ENCODE results near the gene WDR82.

Gene WDR82

GRCh38 chr3:52315006-52315405 lies 36.6 kb upstream of the WDR82 start:
- Histone ChIP-seq H3K9ac (ENCODE audit: low read depth, low read length, poor library complexity, severe bottlenecking) (no peak overlapping the region), H3K79me2 (ENCODE audit: insufficient read depth, low read length) (no peaks in the 10 kb centered on the region)

DNA sequence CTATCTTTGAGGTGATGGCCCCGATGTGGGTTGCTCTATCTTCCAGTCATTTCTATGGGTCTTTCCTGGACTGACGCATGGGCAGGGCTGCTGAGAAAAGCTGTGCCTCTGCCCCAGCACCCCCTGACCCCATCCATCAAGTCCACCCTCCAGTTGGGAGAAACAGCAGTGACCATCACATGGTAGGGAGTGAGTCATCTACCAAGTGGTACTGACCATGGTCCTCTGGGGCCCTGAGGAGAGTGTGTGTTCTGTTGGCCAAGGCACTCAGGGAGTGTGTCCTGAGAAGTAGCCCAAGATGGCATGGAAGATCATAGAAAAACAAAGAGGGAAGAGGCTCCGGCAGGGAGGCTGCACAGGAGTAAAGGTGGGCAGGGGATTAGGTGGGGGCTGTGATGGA lies 36.0 kb upstream of the WDR82 start:
- Histone ChIP-seq H3K27me3 (ENCODE audit: insufficient read depth, low read length, poor library complexity, severe bottlenecking) (no peaks in the 10 kb centered on the region), H3K4me3 (ENCODE audit: low read length, poor library complexity, severe bottlenecking) (no peak overlapping the region), H3K9ac (ENCODE audit: low read depth, low read length, poor library complexity, severe bottlenecking) (no peak overlapping the region), H3K4me2 (ENCODE audit: low read depth, low read length, poor library complexity, severe bottlenecking) (no peak overlapping the region), H2AFZ (ENCODE audit: low read length) (no peak overlapping the region), H3K9me3 (ENCODE audit: insufficient read depth, low read depth, low read length) (no peaks in the 10 kb centered on the region), H3K9me2 (replicated peaks; ENCODE audit: low read depth, low read length) (no peaks in the 10 kb centered on the region), H4K20me1 (ENCODE audit: insufficient read depth, low read length, poor library complexity, severe bottlenecking) (no peaks in the 10 kb centered on the region), H3K36me3 (ENCODE audit: insufficient read depth, low read length) (no peaks in the 10 kb centered on the region), H3K79me2 (ENCODE audit: insufficient read depth, low read length) (no peaks in the 10 kb centered on the region), H3K4me1 (ENCODE audit: insufficient read depth, low read length, poor library complexity, severe bottlenecking) (no peaks in the 10 kb centered on the region), H3F3A (ENCODE audit: low read depth) (no peaks in the 10 kb centered on the region)
- TF ChIP-seq, protein P1, sequence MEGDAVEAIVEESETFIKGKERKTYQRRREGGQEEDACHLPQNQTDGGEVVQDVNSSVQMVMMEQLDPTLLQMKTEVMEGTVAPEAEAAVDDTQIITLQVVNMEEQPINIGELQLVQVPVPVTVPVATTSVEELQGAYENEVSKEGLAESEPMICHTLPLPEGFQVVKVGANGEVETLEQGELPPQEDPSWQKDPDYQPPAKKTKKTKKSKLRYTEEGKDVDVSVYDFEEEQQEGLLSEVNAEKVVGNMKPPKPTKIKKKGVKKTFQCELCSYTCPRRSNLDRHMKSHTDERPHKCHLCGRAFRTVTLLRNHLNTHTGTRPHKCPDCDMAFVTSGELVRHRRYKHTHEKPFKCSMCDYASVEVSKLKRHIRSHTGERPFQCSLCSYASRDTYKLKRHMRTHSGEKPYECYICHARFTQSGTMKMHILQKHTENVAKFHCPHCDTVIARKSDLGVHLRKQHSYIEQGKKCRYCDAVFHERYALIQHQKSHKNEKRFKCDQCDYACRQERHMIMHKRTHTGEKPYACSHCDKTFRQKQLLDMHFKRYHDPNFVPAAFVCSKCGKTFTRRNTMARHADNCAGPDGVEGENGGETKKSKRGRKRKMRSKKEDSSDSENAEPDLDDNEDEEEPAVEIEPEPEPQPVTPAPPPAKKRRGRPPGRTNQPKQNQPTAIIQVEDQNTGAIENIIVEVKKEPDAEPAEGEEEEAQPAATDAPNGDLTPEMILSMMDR (conservative IDR thresholded peaks at IDR 0.05; ENCODE audit: low read length), result no peak
- TF ChIP-seq EZH2phosphoT487 (IDR thresholded peaks at IDR 0.05; ENCODE audit: borderline replicate concordance), result no peak

More at GRCh38 chr3:52315006-52315405, 36.6 kb upstream of the WDR82 start:
- Histone ChIP-seq H3K9me3 (ENCODE audit: insufficient read depth, low read depth, low read length) (no peaks in the 10 kb centered on the region), H3F3A (ENCODE audit: low read depth) (no peaks in the 10 kb centered on the region), H3K4me2 (ENCODE audit: low read depth, low read length, poor library complexity, severe bottlenecking) (no peak overlapping the region), H2AFZ (ENCODE audit: low read length) (no peak overlapping the region), H3K4me1 (ENCODE audit: insufficient read depth, low read length, poor library complexity, severe bottlenecking) (no peaks in the 10 kb centered on the region), H3K4me3 (ENCODE audit: low read length, poor library complexity, severe bottlenecking) (no peak overlapping the region), H3K36me3 (ENCODE audit: insufficient read depth, low read length) (no peaks in the 10 kb centered on the region), H3K27me3 (ENCODE audit: insufficient read depth, low read length, poor library complexity, severe bottlenecking) (no peaks in the 10 kb centered on the region), H3K9me2 (replicated peaks; ENCODE audit: low read depth, low read length) (no peaks in the 10 kb centered on the region), H4K20me1 (ENCODE audit: insufficient read depth, low read length, poor library complexity, severe bottlenecking) (no peaks in the 10 kb centered on the region)
- TF ChIP-seq EZH2phosphoT487 (IDR thresholded peaks at IDR 0.05; ENCODE audit: borderline replicate concordance), result no peak
- TF ChIP-seq, protein P1 (conservative IDR thresholded peaks at IDR 0.05; ENCODE audit: low read length), result no peak

GRCh38 chr3:52313774-52314188 lies 35.3 kb upstream of the WDR82 start:
- Histone ChIP-seq H3K9me2 (replicated peaks; ENCODE audit: low read depth, low read length) (no peaks in the 10 kb centered on the region), H2AFZ (ENCODE audit: low read length) (no peak overlapping the region), H4K20me1 (ENCODE audit: insufficient read depth, low read length, poor library complexity, severe bottlenecking) (no peaks in the 10 kb centered on the region), H3K4me3 (ENCODE audit: low read length, poor library complexity, severe bottlenecking) (no peak overlapping the region), H3K36me3 (ENCODE audit: insufficient read depth, low read length) (no peaks in the 10 kb centered on the region), H3K4me2 (ENCODE audit: low read depth, low read length, poor library complexity, severe bottlenecking) (no peak overlapping the region), H3K9me3 (ENCODE audit: insufficient read depth, low read depth, low read length) (no peaks in the 10 kb centered on the region), H3K27me3 (ENCODE audit: insufficient read depth, low read length, poor library complexity, severe bottlenecking) (no peaks in the 10 kb centered on the region), H3F3A (ENCODE audit: low read depth) (no peaks in the 10 kb centered on the region), H3K4me1 (ENCODE audit: insufficient read depth, low read length, poor library complexity, severe bottlenecking) (no peaks in the 10 kb centered on the region), H3K79me2 (ENCODE audit: insufficient read depth, low read length) (no peaks in the 10 kb centered on the region), H3K9ac (ENCODE audit: low read depth, low read length, poor library complexity, severe bottlenecking) (no peak overlapping the region)
- TF ChIP-seq EZH2phosphoT487 (IDR thresholded peaks at IDR 0.05; ENCODE audit: borderline replicate concordance), result no peak
- TF ChIP-seq, protein P1 (conservative IDR thresholded peaks at IDR 0.05; ENCODE audit: low read length), result no peak
